Measurements from ENCODE around the gene SAC3D1.

DNA sequence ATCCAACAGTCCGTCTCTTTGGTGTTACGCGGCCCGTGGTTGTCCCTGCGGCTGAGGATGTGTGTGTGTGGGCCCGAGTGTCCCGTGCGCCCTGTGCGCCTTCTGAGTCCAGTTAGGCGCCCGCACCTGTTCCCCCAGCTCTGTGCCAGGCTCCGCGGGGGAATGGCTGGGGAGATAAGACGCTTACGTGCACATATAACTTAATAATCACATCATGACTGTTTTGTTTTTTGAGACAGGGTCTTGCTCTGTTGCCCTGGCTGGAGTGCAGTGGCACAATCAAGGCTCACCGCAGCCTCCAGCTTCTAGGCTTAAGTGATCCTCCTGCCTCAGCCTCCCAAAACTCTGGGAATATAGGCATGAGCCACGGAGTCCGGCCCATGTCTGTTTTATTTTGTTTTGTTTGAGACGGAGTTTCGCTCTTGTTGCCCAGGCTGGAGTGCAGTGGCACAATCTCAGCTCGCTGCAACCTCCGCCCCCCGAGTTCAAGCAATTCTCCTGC is 26.2 kb upstream of the SAC3D1 start:
- TF ChIP-seq EP300 (IDR thresholded peaks at IDR 0.05; ENCODE audit: low read depth): no peak
- TF ChIP-seq POLR2A (IDR thresholded peaks at IDR 0.05): no peak
- TF ChIP-seq, protein P1, sequence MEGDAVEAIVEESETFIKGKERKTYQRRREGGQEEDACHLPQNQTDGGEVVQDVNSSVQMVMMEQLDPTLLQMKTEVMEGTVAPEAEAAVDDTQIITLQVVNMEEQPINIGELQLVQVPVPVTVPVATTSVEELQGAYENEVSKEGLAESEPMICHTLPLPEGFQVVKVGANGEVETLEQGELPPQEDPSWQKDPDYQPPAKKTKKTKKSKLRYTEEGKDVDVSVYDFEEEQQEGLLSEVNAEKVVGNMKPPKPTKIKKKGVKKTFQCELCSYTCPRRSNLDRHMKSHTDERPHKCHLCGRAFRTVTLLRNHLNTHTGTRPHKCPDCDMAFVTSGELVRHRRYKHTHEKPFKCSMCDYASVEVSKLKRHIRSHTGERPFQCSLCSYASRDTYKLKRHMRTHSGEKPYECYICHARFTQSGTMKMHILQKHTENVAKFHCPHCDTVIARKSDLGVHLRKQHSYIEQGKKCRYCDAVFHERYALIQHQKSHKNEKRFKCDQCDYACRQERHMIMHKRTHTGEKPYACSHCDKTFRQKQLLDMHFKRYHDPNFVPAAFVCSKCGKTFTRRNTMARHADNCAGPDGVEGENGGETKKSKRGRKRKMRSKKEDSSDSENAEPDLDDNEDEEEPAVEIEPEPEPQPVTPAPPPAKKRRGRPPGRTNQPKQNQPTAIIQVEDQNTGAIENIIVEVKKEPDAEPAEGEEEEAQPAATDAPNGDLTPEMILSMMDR (IDR thresholded peaks at IDR 0.05): no peak

Data from transverse colon (tissue), 3 donors.